Measurements from ENCODE around the gene ADAP1.
"Not testable (repeated sequence)": the region's sequence is repeated elsewhere in the genome, so short reads cannot be mapped to it uniquely, and the experiment has no call there.

Gene ADAP1

DNA sequence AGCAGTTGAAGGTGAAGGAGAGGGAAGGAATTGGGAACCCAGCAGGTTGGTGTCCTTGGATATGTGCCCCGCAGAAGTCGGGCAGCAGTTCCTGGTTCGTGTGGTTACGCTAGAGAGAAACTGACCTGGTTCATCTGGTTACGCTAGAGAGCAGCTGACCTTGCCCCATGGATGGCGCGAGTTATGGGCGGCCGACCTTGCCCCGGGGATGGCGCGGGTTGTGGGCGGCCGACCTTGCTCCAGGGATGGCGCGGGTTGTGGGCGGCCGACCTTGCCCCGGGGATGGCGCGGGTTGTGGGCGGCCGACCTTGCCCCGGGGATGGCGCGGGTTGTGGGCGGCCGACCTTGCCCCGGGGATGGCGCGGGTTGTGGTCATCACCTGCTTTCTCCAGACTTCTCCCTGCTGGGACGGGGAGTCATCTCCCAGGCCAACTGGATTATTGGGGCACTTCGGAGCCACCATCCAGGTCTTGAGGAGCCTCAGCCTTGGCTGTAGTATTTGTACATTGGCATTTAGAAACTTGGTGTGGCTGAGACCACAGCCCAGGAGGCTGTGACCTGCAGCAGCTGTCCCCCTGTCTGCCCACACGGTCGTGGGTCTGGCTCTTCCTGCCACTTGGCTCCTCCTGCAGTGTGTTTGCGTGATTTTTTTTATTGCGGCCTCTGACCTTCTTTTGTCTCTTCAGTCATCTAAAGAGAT lies 72.0 kb downstream of the ADAP1 start:
- no peak for DNase-seq (ENCODE audit: low read depth in 2 of 2)

DNA sequence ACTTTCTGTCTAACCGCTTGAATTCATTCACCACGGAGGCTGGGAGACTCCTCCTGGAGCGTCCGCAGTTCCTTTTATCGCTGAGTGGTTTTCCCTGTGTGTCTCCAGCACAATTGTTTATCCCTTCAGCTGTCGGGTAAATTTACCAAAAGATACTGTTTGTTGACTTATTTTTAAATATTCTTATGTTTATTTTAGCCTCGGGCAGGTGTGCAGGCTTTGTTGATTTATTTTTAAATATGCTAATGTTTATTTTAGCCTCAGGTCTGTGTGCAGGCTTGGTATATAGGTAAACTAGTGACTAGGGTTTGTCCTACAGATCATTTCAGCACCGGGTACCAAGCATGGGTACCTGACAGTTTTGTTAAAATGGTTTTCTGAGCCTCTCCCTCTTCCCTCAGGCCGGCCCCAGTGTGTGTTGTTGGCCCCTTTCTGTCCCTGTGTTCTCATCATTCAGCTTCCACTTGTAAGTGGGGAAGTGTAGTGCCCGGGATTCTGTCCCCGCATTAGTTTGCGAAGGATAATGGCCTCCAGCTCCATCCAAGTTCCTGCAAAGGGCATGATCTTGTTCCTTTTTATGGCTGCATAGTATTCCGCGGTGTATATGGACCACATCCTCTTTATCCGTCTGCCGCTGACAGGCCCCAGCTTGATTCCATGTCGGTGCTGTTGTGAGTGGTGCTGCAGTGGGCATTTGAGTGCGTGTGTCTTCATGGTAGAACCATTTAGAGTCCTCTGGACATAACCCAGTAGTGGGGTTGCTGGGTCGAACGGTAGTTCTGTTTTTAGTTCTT lies 72.8 kb downstream of the ADAP1 start:
- DNase-seq (ENCODE audit: low read depth in 2 of 2): no peak

DNA sequence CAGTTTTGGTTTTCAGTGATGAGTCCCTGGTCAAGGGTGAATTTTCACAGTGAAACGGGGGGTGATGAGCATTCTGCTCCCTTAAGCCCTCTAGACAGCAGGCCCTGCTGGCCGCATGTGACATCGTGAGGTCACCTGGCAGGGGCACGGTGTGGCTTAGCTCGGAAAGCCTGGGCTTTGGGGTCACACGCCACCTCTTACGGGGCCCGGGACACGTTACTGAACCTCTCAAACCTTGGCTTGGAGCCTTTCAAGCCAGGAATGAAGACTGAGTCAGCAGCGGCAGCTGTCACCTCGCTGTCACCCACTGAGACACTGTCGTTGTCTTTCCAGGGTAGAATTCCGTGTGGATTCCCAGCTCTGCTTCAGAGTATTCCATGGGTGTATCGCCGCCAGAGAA lies 74.0 kb downstream of the ADAP1 start:
- DNase-seq (ENCODE audit: low read depth in 2 of 2): no peak

DNA sequence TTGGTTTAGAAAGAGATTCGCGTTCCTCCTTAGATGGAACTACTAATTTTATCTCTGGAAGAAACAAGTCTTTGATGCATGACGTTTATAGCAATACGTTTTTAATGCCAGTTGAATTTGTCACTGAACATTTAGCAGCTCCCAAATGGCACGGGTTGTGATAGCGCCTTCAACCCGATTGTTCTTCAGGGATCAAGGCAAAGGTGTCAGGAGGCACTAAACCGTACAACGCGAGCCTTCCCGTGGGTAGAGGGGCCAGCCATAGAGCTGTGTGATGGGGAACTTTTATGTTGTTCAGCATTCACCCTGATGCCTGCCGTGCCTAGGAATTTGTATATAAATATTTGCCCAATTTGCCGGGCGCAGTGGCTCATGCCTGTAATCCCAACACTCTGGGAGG lies 74.8 kb downstream of the ADAP1 start:
- no peak for DNase-seq (ENCODE audit: low read depth in 2 of 2)

DNA sequence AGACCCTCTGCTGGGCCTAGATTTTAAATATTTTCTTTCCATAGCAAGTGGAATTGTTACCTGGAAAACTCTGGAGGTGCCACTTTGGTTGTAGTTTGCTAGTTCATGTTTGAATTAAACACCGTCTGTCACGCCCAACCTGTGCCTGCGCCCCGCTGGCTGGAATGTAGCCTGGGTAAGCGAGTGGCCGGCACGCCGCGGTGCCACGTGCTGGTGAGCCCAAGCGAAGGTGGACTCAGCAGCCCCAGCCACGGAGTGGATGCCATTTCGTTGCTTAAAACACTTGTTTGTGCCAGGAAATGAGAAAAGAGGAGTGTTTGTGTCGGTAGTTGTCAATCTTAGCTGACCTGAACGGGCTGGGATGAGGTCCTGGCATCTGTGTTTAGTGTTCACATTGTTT lies 75.4 kb downstream of the ADAP1 start:
- DNase-seq (ENCODE audit: low read depth in 2 of 2): no peak

DNA sequence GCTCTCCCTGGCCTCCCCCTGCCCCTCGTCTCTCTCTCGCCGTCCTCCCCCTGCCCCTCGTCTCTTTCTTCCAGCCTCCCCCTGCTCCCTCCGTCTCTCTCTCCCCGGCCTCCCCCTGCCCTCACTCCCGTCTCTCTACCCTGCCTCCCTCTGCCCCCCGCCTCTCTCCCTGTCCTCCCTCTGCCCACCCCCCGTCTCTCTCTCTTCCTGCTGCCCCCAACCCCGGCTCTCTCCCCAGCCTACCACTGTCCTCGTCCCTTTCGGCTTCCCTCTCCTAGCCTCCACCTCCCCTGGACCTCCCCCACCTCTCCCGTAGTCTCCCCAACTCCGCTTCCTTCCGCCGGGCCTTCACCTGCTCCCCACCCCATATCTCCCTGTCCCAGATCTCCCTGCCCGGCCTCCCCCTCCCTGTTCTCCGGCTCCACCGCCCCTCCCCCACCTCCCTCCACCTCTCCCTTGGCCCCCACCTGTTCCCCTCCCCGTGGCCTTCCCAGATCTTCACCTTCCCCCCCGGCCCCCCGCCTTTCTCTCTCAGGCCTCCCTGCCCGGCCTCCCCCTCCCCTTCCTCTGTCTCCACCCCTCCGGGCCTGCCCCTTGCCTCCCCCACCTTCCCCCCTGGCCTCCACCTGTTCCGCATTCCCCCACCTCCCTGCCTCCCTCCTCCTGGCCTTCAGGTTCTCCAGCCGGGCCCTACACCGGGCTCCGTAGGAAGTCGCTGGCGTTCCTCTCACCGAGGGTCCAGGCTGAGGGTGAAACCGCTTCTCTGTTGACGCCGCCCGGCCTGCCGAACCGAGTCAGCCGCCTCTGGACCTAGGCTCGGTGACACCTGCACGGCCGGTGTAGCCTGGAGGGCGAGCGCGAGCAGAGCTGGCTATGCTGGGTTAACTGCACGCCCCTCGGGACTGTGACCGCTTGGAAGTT lies 76.9 kb downstream of the ADAP1 start:
- DNase-seq (ENCODE audit: low read depth in 2 of 2): no peak

DNA sequence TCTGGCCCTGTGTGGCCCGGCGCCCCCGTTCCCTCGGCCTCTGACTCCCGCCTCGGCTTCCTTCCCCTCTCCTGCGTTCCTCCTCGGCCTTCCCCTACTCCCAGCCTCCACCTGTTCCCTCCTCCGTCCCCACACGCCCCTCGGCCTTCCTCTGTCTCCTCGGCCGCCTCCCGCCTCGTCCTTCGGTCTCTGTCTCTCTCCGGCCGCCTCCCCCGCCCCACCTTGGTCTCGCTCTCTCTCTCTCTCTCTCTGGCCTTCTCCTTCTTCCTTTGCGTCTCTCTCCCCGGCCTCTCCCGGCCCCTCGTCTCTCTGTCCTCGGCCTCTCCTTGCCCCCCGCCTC lies 77.5 kb downstream of the ADAP1 start:
- DNase-seq (ENCODE audit: low read depth in 2 of 2): no peak

DNA sequence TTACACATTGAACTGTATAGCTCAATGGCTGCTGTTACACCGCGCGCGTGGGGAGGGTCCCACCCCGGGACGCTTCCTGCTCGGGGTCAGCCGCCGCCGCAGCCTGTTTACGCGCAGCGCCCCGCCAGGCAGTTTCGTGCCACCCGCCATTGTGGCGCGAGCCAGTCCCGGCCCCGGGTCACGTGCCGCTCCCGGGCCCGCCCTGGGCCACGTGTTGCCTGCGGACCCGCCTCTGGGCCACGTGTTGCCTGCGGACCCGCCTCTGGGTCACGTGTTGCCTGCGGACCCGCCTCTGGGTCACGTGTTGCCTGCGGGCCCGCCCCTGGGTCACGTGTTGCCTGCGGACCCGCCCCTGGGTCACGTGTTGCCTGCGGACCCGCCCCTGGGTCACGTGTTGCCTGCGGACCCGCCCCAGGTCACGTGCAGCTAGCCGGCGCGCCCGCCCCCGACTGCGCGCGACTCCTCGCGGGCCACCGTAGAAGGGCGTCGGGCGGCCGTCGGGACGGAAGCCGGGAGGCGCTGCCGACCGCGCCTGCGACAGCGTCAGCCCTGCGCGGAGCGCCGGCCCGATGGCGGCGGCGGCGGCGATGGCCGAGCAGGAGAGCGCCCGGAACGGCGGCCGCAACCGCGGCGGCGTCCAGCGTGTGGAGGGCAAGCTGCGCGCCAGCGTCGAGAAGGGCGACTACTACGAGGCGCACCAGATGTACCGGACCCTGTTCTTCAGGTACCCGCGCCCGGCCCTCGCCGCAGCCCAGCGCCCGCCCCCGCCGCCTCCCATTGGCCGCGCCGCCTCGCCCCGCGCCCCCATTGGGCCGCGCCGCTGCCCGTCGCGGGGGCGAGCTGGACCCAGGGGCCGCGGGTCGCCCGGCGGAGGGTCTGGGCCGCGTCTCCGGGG lies 78.2 kb downstream of the ADAP1 start, which contains the start of gene GET4:
TSS of gene GET4 (plus strand) at position 478 of the 895 bp plus-strand sequence. CDS start at position 570, 92 bp downstream.
- DNase-seq (ENCODE audit: low read depth in 2 of 2): peak; percentile 92 to 94

DNA sequence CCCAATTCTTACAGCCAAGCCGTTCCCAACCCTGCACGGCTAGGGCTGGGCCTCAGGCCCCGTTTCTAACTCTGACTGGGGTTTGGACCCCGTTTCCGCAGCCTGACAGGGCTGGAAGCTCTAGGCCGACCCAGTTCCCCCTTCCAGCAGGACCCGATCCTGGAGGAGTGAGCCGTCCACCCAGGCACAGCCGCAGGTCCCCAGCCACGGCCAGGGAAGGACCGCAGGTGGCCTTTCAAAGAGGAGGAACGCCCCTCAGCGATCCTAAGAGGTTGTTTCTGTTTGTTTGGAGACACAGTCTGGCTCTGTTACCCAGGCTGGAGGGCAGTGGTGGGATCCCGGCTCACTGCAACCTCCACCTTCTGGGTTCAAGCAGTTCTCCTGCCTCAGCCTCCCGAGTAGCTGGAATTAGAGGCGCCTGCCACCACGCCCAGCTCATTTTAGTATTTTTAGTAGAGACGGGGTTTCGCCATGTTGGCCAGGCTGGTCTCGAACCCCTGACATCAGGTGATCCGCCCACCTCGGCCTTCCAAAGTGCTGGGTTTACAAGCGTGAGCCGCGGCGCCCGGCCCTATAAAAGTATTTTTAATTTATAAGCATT lies 78.9 kb downstream of the ADAP1 start:
- no peak for DNase-seq (ENCODE audit: low read depth in 2 of 2)

DNA sequence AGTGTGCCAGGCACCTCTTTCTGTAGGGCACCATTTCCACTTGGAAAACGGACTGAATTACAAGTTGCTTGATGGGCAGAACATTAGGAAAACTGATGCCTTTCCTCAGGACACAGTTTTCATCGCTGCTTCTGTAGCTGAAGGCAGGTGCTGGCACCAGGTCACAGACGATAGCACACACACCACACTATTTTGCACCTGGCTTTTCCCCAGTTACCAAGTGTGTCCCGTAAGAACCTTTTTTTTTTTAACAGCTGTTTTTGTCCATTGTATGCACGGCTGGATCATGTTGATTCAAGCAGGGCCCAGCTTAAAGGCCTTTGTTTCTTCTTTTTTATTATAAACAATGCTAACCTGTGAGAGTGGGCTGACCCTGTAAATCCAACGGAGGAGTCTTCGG lies 79.4 kb downstream of the ADAP1 start:
- DNase-seq (ENCODE audit: low read depth in 2 of 2): no peak

DNA sequence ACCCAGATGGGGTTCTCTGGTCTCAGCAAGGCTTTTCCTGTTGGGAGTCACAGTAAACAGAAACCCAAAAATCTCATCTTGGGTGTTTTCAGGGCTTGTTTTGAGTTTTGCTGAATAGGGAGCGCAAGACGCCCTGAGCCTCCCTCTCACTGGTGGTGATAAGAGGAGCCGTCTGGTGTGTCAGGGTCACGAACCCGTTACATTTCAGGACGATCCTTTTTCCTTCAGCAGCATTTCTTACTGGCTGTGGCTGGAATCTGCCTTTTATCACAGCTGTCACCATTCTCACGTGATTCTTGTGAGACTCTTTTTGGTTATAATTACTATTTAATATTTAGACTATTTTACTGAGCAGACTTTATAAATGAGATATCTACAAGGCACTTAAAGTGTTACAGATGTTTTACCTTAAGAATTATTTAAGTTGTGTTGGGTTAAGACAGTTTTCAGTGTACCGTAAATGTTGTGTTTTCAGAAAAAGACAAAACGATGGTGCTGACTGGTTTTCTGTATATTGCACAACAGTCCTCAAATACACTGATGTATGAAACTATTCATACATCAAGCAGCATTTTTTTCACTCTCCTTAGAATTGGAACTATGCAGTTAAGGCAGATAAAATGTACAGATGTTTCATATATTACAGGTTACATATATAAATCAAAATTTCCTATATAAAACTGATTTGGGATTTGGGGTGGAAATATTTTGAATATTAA lies 80.3 kb downstream of the ADAP1 start:
- no peak for DNase-seq (ENCODE audit: low read depth in 2 of 2)

DNA sequence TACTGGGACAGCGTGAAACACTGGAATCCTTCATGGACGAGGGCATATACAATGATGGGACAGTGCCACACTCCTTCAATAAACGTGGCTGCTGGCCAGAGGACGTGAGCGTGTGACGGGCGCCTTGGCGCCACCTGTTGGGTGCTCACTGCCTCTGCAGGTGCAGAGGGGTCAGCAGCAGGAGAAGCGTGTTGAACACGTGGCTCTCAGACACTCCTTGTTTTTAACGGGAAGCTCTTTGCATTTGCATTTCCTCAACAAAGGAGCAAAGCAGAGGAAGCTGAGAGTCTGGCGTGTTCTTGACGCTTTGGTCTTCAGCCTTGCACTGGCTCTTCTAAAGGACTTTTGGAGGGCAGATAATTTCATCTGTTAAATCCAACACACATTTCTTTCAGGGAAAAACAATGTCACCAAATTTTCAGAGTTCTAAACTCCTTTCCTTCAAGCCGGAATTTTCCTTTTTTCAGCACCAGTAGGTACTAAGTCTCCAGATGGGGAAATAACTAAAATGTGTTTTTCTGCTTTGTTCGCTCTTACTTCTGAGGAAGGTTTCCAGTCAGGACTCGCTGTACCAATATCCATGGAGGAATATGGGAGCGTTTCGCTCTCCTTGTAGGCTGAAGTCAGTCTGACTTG lies 81.0 kb downstream of the ADAP1 start:
- peak; percentile 39 to 46 for DNase-seq (ENCODE audit: low read depth in 2 of 2)

DNA sequence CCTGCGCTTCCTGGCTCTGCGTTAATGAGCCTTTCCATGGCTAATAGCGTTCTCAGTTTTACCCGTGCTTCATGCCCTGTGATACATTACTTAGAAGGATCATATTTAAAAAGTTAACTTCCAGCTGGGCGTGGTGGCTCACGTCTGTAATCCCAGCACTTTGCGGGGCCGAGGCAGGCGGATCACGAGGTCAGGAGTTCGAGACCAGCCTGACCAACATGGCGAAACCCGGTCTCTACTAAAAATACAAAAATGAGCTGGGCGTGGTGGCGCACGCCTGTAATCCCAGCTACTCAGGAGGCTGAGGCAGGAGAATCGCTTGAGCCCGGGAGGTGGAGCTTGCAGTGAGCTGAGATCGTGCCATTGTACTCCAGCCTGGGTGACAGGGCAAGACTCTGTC lies 81.8 kb downstream of the ADAP1 start:
- DNase-seq (ENCODE audit: low read depth in 2 of 2): not testable (repeated sequence)

DNA sequence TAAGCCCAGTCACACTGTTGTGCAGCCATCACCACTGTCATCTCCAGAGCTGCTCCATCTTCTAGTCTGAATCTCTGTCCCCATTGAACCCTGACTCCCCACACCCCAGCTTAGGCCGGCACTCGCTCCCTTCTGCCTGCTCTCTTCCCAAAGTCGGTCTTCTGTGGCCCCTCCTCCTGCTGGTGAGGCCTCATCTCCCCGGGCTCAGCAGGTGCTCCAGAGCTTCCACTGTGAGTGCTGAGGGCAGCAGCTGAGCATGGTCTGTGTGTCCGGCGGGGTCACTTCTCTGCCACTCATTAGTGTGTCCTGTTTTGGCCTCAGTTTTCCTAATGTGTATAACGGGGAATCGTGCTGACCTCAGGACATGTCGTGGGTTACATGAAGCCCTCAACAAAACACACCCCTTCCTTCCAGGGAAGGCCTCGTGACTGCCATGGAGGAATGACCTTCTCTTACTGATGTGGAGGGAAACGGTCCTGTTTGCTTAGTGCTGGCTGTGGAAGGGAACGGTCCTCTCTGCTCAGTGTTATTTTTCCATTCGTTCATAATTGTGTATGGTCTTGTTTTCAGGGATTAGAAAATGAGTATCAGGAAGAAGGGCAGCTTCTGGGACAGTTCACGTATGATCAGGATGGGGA lies 82.5 kb downstream of the ADAP1 start:
- DNase-seq (ENCODE audit: low read depth in 2 of 2): no peak

DNA sequence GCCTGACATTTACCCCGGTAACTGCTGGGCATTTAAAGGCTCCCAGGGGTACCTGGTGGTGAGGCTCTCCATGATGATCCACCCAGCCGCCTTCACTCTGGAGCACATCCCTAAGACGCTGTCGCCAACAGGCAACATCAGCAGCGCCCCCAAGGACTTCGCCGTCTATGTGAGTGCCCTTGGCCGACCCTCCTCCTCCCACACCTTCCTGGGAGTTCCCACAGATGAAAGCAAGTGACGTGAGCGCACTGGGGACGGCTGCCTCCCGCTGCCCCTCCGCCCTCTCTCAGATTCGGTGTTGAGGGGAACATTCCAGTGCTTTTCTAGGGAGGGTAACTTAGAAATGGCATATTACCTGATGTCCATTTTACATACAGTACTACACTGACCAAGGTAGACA lies 85.1 kb downstream of the ADAP1 start:
- no peak for DNase-seq (ENCODE audit: low read depth in 2 of 2)

DNA sequence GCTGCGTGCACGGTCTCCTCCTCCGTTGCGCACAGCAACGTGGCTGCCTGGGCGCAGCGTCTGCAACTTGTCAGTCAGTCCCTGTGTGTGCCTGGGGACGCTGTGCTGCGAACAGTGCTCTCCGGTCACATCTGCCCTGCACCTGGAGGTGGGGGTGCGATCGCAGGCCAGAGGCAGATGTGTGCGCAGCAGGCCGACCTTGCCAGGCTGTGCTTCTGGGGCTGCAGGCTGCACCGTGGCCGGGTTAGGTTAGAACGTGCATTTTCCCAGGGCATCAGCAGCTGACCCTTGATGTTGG lies 86.3 kb downstream of the ADAP1 start:
- no peak for DNase-seq (ENCODE audit: low read depth in 2 of 2)

DNA sequence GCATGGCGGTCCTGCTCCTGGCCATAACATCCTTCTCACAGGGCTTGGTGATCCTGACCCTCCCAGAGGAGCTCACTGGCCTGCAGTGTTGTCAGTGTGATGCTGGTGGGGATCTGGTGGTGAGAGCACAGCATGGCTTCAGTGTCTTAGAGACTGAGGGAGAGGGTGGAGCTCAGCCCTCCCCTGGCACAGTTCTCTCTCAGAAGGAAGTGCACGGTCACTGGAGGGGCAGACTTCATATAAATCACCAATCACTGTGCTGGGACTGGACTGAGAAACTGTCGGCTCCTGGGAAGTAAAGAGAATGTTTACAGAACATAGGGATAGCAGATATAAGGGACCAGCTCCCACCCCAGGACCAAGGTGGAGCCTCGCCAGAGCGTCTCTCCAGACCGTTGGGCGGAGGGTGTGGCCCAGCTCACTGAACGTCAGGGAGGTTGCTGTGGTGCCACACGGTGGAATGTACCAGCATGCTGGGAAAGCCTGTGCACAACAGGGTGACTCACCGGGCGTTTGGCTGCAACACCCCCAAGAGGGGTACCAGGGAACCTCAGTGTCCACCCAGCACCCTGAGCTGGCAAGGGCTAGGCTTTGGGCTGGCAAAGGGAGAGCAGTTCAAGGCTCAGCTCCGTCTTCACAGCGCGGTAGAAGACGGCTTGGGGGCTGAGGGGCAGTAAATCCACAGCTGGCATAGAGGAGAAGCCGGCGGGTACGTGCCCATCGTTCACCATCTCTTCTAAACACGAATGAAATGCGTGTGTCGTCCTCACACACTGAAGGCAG lies 86.9 kb downstream of the ADAP1 start:
- no peak for DNase-seq (ENCODE audit: low read depth in 2 of 2)

DNA sequence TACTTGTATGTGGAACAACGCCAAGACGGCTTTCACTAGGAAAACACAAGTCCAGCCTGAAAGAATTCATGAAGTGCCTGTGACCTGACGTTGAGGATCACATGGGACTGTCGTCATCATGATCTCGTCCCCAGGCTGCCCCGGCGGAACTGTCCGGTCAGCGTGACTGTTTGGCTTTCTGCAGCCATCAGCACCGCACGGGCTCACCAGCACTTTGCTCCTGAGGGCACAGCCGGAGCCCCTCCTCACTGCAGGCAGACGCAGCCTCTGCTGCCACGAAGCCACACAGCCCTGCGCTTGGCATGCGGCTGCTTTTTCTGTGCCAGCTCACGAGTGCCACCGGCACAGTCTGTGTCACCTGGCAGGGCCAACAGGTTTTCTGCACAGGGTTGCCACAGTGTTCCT lies 87.5 kb downstream of the ADAP1 start:
- no peak for DNase-seq (ENCODE audit: low read depth in 2 of 2)

DNA sequence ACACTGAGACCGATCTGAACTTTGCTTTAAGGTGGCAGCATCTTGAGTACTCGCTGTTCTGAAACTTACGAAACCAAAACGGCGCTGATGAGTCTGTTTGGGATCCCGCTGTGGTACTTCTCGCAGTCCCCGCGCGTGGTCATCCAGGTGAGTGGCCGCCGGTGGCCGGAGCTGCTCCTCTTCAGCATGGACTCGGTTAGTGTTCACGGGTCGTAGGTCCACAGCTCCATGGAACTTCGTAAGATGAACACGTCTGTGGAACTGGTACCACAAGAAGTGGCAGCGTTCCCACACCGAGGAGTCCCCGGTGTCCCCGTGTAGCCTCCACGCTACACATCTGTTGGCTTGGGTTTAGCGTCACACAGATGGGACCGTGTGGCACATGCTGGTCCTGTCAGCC lies 88.6 kb downstream of the ADAP1 start:
- no peak for DNase-seq (ENCODE audit: low read depth in 2 of 2)

Measured in stimulated activated CD8-positive, alpha-beta memory T cell treated with anti-CD3 and anti-CD28 coated beads, Interleukin-2, amount 100 ng/mL, for 1 hour (primary cell).